HG03571 (cell line): ENCODE measurements around the gene ADARB2.

ENCODE experiments used
- ATAC-seq: cut with Tn5 transposase; IDR thresholded peaks from one replicate; pipeline ENCODE4 v1.9.1; 2021; ENCODE audit not compliant: unreplicated experiment

ADARB2 gene

DNA sequence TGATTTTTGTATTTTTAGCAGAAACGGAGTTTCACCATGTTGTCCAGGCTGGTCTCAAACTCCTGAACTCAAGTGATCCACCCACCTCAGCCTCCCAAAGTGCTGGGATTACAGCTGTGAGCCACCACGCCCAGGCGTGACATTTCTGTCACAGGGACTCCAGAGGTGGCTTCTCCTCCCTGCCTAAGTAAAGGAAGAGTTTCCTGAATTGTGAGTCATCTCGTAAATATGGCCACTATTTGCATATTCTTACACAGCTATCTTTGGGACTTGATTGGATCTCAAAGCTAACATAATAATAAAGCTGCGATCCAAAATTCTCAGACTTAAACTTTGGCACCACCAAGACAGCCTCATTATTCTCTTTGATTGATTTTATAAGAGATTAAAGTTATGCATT lies 50.1 kb downstream of the ADARB2 start:
- ATAC-seq = no peak

DNA sequence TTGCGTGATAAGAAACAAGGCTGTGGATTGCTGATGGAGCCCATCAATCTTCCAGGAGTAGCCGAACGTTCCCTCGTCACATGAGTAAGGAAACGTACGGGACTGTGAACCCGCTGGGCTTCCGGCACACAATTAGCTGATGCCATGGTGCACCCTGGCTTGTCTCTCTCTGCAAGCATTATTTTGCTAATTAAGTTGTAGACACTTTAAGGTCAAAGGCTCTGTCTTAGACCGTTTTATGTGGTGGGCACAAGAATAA lies 50.9 kb downstream of the ADARB2 start:
- no peak for ATAC-seq

- ATAC-seq = no peak
These were observed 51.4 kb downstream of the ADARB2 start for GRCh38 chr10:1685699-1686490.

- ATAC-seq = no peak
These were observed 52.3 kb downstream of the ADARB2 start for GRCh38 chr10:1684991-1685390.

GRCh38 chr10:1683649-1684048 lies 53.7 kb downstream of the ADARB2 start:
- ATAC-seq = no peak

GRCh38 chr10:1679821-1680650 lies 57.3 kb downstream of the ADARB2 start:
- ATAC-seq = no peak

DNA sequence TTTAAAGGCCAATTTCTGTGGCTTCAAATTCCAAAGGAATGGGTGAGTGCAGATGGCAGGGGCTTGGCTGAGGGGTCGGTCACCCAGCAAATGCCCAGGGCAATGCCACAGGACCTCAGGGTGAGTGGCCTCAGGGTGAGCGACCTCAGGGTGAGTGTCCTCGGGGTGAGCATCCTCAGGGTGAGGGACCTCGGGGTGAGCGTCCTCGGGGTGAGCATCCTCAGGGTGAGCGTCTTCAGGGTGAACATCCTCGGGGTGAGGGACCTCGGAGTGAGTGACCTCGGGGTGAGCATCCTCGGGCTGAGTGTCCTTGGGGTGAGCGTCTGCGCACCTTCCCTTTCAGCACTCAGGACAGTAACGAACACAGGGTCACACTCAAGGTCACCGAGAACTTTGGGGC lies 59.2 kb downstream of the ADARB2 start:
- no peak for ATAC-seq

GRCh38 chr10:1677307-1677939 lies 59.9 kb downstream of the ADARB2 start:
- ATAC-seq = no peak

DNA sequence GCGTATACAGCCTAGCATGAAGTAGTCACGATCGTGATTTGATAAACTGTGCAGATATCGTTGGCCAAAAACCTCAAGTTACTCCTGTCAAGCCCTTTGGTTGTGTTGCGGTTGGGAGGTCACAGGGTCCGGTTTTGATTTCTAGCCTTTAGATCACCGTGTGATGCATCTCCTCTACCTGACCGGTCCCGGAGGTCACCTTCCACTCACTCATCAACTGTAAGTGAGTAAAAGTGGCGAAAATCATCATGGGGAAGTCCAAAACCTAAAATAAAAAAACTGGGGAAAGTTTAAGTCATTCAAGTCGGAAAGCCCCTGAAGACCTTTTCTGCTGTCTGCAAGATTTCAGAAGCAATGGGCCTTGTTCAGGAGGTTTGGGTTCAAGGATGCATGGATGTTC lies 62.8 kb downstream of the ADARB2 start:
- ATAC-seq = peak; percentile 63

- ATAC-seq = no peak
These were observed 63.6 kb downstream of the ADARB2 start for GRCh38 chr10:1673568-1674345.

DNA sequence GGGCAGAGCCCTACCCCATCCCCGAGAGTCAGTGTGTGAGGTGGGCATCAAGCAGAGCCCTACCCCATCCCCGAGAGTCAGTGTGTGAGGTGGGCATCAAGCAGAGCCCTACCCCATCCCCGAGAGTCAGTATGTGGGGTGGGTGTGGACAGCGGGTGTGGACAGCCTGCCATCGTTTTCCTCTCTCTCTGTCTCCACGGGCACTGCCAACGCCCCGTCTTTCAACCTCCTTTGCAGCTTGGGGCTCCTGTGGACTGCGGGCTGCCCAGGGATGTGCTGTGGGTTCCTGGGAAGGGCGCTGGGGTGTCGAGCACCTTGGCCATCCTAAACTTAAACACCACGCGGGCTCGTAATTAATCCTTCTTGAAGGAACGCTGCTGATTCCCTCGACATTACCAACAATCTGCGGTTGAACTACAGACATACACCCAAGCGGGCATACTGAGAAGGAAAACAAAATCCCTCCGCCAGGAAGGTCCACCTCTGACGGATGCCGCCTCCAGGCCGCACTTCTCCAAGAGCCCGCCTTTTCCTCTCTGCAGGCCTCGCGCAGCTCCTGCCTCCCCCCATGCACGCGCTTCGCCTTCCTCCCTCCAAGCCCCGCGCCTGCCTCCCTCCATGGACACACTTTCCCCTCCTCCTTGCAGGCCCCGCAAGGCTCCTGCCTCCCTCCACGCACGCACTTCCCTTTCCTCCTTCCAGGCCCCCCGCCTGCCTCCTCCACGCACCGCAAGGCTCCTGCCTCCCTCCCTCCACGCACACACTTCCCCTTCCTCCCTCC lies 65.1 kb downstream of the ADARB2 start:
- ATAC-seq = no peak

- ATAC-seq = no peak
These were observed 65.8 kb downstream of the ADARB2 start for GRCh38 chr10:1671366-1672000.

DNA sequence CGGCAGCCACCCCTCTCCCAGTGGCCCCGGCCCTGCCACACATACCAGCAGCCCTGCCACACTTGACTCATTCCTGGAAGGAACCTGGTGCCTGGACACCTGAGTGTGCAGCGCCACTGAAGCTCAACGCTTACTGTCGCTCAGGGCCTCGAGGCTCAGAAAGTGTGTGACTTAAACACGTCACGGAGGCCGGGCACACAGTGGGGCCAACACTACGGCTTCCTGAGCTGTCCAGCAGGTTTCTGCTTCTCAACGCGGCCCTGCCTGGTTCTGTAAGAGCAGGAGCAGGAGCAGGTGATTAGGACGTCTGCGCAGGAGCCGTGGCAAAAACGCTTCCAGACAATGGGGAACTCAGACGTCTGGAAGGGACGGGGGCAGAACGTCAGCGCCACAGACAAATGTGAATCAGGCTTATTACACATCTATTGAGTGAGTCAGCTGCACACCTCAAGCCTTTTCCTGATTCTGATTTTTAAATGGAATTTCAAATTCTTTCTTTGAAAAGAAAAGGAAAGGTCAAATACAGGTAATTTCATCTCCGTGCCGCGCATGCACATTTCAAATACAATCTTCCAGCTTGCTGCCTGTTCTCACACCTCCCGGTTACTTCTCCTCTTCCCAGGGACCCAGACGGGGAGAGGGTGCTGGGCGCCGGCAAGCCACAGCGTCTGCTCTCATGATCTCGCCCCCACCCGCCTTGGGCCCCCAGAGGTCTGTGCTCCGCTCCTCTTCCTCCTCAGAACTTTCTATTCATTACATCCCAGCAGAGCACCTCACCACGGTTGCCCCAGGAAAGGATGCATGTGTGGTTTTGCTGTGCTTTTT lies 66.6 kb downstream of the ADARB2 start:
- no peak for ATAC-seq

- ATAC-seq = no peak
These were observed 67.9 kb downstream of the ADARB2 start for GRCh38 chr10:1669433-1669832.

DNA sequence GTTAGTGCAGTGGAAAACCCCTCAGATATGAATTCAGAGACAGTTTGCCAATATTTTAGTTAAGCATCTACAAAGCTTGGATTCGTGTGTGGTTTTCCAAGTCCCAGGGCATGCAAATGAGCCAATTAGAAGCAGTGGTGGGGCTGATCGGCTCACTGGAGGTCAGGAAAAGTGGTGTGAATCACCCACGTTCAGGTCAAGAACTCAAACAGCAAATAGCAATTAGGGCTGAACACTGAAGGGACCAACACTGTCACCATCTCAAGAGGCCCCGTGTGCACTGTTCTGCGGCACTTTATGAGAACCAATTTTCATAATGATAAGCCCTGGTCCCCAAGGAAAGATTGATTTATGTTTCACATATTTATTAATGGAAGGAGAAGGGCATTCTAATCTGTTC lies 68.9 kb downstream of the ADARB2 start:
- no peak for ATAC-seq

DNA sequence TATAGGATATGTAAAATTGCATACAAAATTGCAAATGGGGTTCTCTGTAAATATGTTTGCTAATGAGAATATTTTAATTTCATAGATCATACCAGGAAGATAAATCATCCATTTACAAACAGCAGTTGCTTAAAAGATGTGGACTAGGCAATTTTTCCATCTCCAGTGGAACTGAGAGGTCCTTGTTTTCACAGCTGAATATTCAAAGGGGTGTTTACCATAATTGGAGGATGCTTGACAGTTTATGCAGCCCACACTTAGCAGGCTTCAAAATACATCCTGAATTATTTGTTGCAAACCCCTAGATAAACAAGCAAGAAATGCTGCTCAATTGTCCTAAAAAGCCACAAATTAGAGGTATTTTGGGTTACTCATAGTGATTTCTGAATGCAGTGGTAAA lies 69.9 kb downstream of the ADARB2 start:
- no peak for ATAC-seq

DNA sequence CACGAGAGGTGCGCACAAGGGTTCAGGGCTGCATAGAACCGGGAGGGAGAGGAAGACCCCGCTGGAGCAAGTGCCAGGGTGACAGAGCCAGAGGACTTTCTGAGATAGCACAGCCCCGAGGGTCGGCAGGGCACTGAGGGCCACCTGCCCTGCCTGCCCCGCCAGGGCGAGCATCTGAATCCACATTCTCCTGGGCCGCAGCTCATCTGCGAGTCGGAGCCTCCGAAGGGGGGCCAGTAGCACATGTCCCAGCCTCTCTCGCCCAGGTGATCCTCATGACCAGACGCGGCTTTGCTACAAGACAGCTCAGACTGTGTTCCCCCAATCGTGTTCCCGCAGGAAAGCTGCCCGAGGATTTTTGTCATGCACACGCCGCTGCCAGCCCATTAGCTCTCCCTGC lies 71.2 kb downstream of the ADARB2 start:
- ATAC-seq = no peak

- no peak for ATAC-seq
These were observed 71.6 kb downstream of the ADARB2 start for GRCh38 chr10:1665681-1666080.

GRCh38 chr10:1665021-1665661 lies 72.2 kb downstream of the ADARB2 start:
- ATAC-seq = no peak
